ENCODE data around the gene GPR39.

Gene GPR39

GRCh38 chr2:132633635-132634034, 217.0 kb downstream of the GPR39 start:
- no peak overlapping the region for H3K4me2 ChIP-seq (ENCODE audit: low read length)
- no peak overlapping the region for H2AFZ ChIP-seq
- no peaks in the 10 kb centered on the region for H3K27me3 ChIP-seq (ENCODE audit: control insufficient read depth, insufficient read depth, low read length)
- no peak for TF ChIP-seq CTCF (IDR thresholded peaks at IDR 0.05)
- H3K9ac ChIP-seq, result no peak overlapping the region
- H3K27ac ChIP-seq, result no peak overlapping the region
- H3K4me3 ChIP-seq (ENCODE audit: low read depth, low read length), result no peak overlapping the region
- no peaks in the 10 kb centered on the region for H3K79me2 ChIP-seq
- H3K4me1 ChIP-seq, result no peaks in the 10 kb centered on the region
- no peaks in the 10 kb centered on the region for H3K36me3 ChIP-seq (ENCODE audit: control insufficient read depth, insufficient read depth, low read length)
- H3K9me3 ChIP-seq (ENCODE audit: control insufficient read depth, low read length), result no peaks in the 10 kb centered on the region

- no peak overlapping the region for H3K4me3 ChIP-seq (ENCODE audit: low read depth, low read length)
- TF ChIP-seq CTCF (IDR thresholded peaks at IDR 0.05), result no peak
- H3K79me2 ChIP-seq, result no peaks in the 10 kb centered on the region
- no peaks in the 10 kb centered on the region for H3K4me1 ChIP-seq
- H3K27ac ChIP-seq, result no peak overlapping the region
- H3K9ac ChIP-seq, result no peak overlapping the region
- H3K4me2 ChIP-seq (ENCODE audit: low read length), result no peak overlapping the region
- H3K36me3 ChIP-seq (ENCODE audit: control insufficient read depth, insufficient read depth, low read length), result no peaks in the 10 kb centered on the region
- H3K27me3 ChIP-seq (ENCODE audit: control insufficient read depth, insufficient read depth, low read length), result no peaks in the 10 kb centered on the region
- H3K9me3 ChIP-seq (ENCODE audit: control insufficient read depth, low read length), result no peaks in the 10 kb centered on the region
- no peak overlapping the region for H2AFZ ChIP-seq
Measured at GRCh38 chr2:132636346-132636745, 219.7 kb downstream of the GPR39 start.

- Histone ChIP-seq H3K4me2 (ENCODE audit: low read length) (no peak overlapping the region), H3K9me3 (ENCODE audit: control insufficient read depth, low read length) (no peaks in the 10 kb centered on the region), H3K36me3 (ENCODE audit: control insufficient read depth, insufficient read depth, low read length) (no peaks in the 10 kb centered on the region), H3K79me2 (no peaks in the 10 kb centered on the region), H2AFZ (no peak overlapping the region), H3K27ac (no peak overlapping the region), H3K4me1 (no peaks in the 10 kb centered on the region), H3K27me3 (ENCODE audit: control insufficient read depth, insufficient read depth, low read length) (no peaks in the 10 kb centered on the region), H3K4me3 (ENCODE audit: low read depth, low read length) (no peak overlapping the region), H3K9ac (no peak overlapping the region)
- no peak for TF ChIP-seq CTCF (IDR thresholded peaks at IDR 0.05)
Measured at GRCh38 chr2:132638313-132639040, 221.9 kb downstream of the GPR39 start.

- Histone ChIP-seq H3K4me3 (ENCODE audit: low read depth, low read length) (no peak overlapping the region), H3K27ac (no peak overlapping the region), H3K4me2 (ENCODE audit: low read length) (no peak overlapping the region), H3K4me1 (no peaks in the 10 kb centered on the region), H3K9me3 (ENCODE audit: control insufficient read depth, low read length) (no peaks in the 10 kb centered on the region), H3K9ac (no peak overlapping the region), H3K36me3 (ENCODE audit: control insufficient read depth, insufficient read depth, low read length) (no peaks in the 10 kb centered on the region), H3K79me2 (no peaks in the 10 kb centered on the region), H2AFZ (no peak overlapping the region), H3K27me3 (ENCODE audit: control insufficient read depth, insufficient read depth, low read length) (no peaks in the 10 kb centered on the region)
- TF ChIP-seq CTCF (IDR thresholded peaks at IDR 0.05), result no peak
Measured at GRCh38 chr2:132640116-132640515, 223.5 kb downstream of the GPR39 start.

- Histone ChIP-seq H3K9ac (no peak overlapping the region), H3K9me3 (ENCODE audit: control insufficient read depth, low read length) (no peaks in the 10 kb centered on the region), H3K27me3 (ENCODE audit: control insufficient read depth, insufficient read depth, low read length) (no peaks in the 10 kb centered on the region), H3K27ac (no peak overlapping the region), H2AFZ (no peak overlapping the region), H3K36me3 (ENCODE audit: control insufficient read depth, insufficient read depth, low read length) (no peaks in the 10 kb centered on the region), H3K4me2 (ENCODE audit: low read length) (no peak overlapping the region), H3K4me1 (peaks cover 3% of the 10 kb centered on the region), H3K79me2 (no peaks in the 10 kb centered on the region), H3K4me3 (ENCODE audit: low read depth, low read length) (no peak overlapping the region)
- no peak for TF ChIP-seq CTCF (IDR thresholded peaks at IDR 0.05)
Measured at GRCh38 chr2:132641819-132642218, 225.2 kb downstream of the GPR39 start.
